ENCODE results near the gene CDC27.
"Not testable (repeated sequence)": the region's sequence is repeated elsewhere in the genome, so short reads cannot be mapped to it uniquely, and the experiment has no call there.

The CDC27 gene

DNA sequence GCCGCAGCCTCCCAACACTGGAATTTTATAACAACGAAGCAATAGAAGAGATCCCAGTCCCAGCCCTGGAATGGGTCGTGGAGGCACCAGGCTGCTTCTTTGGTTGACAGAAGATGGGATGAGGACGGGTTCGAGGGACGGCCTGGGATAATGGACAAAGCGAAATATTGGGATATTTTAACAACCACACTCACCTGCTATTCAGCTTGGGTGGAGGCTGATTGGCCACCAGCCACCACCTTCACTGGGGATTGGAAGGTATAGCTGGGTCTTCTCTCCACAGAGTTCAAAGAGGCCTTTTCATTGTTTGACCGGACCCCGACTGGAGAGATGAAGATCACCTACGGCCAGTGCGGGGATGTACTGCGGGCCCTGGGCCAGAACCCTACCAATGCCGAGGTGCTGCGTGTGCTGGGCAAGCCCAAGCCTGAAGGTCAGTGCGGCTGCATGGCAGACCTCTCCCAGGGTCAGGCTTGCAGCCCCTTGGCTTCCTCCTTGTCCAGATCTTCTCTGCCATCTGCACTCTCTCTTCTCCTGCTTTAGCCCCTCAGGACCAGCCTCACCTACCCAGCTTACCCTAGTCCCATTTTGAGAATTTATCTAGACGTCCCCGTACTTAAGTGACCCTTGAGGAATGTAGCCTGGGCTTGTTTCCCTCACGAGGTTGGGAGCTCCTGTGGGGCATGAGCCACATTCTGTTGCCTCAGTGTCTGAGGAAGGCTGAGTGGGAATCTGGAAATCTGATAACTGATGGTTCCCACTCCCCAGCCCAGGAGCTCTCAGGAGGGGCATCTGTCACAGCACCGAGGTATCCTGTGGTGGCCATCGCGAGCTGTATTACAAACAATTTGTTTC lies 30.8 kb upstream of the CDC27 start:
- DNase-seq = no peak

DNA sequence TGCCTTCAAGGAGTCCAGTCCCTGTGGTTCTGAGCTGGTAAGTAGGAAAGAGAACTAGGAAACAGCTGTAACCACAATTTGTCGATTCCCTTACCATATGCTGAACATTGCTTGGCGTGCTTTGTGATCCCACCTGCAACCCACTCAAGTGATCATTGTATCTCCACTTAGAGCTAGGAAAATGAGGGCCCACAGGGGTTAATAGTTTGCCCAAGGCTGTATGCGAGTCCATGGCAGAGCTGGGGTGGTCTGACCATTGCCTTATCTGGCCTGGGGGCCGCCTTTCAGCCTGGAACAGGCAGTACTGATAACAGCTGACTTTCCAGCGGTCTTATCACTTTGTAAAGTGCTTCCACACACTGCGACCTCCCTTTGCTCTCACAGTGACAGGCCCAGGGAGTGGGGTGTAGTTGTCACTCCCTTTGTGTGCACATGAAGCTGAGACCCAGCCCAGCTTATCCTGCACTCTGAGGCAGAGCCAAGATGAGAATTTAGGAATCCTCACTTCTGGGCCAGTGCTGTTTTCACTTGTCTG lies 29.9 kb upstream of the CDC27 start:
- no peak for DNase-seq

DNA sequence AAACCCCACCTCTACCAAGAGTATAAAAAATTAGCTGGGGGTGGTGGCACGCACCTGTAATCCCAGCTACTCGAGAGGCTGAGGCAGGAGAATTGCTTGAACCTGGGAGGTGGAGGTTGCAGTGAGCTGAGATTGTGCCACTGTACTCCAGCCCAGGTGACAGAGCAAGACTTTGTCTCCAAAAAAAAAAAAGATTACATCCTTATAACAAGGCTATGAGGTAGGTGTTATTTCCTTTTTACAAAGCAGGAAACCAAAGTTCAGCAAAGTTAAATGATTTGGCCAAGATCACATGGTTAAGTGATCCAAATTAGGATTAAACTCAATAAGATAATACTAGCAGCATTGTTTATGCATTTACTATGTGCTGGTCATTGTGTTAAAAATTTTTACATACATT lies 28.2 kb upstream of the CDC27 start:
- DNase-seq = not testable (repeated sequence)

DNA sequence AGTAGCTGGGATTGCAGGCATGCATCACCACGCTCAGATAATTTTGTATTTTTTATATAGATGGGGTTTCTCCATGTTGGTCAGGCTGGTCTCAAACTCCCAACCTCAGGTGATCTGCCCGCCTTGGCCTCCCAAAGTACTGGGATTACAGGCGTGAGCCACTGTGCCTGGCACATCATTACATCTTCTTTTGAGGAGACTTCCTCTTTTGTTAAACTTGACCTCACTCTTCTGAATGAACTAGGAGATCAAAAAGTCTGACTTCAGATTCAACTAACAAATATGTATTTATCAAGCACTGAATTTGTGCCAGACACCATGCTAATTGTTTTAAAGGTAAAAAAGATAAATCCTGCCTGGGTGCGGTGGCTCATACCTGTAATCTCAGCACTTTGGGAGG lies 27.7 kb upstream of the CDC27 start:
- DNase-seq = not testable (repeated sequence)

DNA sequence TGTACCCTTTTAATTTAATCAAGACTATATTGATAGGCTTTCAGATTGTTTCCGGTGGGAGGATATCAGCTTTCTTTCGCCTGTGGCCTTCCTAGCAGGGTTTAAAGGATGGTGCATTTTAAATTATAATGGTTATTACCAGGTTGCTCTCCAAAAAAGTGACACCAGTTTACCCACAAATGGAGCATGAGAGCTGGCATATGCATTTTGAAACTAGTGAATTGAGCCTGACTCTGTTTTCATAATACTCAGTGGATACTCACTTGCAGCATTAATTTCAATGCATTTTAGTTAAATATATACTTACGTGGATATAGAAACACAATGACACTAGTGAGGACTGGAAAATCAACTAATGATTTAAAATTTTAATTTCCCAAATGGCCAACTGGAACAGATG lies 25.8 kb upstream of the CDC27 start:
- DNase-seq = no peak

DNA sequence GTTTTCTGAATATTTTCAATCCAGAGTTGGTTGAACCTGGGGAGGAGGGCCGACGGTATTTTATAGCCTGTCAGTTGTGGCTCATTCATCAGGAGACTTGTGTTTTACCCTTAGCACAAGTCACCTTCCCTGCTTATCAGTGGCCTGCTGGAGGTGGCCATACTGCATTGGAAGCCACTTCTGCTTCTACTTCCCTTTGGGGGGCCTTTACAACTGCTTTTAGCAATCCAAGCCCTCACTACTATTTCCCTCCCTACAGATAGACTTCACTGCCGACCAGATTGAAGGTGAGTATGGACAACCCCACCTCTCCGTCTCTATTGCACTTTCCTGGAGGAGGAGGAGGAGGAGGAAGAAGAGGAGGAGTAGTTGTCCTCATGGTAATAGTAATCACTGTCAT lies 24.4 kb upstream of the CDC27 start:
- DNase-seq = no peak

DNA sequence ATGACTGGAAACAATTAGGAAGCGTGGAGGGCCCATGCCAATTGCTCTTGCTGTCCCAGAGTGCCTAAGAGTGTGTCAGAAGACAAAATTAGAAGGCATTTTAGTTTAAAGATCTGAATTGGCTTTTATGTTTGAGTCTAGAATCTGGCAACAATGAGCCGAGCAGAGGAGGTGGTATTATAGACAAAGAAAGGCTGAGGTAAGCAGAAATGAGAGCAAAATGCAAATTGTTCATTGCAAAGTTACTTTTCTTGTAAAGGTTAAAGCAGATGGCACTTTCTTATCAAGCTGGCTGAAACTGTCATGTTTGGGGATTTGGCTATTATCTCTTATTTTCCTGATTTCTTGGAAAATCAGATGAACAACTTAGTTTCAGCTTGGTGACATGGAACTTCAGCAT lies 23.4 kb upstream of the CDC27 start:
- no peak for DNase-seq

DNA sequence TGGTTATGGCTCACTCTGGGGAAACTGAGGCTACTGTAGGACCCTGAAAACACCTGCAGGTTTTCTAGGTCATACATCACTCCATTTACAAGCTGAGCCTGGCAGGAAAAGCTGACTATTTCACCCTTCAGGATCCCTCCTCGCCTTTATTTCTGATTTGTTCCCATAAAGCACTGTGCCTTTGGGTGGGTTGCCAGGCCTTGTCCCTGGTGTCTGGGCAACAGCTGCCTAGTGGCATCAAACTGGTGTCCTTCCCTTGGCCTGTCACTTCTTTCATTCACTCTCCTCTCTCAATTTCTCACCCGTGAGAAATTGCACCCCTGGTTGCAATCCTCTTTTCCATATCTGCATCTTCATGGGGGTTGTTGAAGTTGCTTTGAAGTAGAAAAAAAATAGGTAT lies 21.7 kb upstream of the CDC27 start:
- DNase-seq = no peak

DNA sequence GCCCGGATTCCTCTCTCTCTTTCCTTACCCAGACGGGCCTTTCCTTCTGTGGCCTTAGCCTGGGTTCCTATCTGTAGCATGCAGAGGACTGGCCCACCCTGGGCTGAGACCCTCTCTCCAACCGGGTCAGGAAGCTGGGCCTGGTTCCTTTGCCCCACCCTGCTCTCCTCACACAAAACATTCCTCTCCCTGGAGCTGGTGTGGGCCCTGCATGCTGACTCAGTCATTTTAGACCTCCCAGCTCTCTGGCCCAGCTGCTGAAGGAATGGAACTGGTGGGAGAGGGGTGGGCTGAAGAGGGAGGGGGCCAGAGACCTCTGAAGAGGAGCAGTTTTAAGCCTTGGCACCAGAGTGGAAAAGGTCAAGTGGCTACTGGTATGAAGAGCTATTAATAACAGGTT lies 21.0 kb upstream of the CDC27 start:
- DNase-seq = no peak

DNA sequence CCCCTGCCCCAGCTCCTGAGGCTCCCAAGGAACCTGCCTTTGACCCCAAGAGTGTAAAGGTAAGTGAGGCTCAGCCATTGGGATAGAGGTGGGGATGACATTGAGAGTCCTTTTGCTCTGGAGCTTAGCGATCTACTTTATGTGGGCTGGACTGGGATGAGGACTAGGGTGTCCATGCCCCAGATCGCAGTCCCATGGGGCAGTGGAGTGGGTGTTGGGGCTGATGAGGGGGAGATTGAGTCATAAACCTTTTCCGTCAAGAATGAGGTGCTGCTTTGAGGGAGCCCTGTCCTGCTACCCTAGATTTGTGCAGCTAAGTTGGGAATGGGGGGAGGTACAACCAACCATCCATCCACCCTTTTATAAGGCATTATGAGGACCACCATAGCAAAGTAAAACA lies 20.4 kb upstream of the CDC27 start:
- no peak for DNase-seq

DNA sequence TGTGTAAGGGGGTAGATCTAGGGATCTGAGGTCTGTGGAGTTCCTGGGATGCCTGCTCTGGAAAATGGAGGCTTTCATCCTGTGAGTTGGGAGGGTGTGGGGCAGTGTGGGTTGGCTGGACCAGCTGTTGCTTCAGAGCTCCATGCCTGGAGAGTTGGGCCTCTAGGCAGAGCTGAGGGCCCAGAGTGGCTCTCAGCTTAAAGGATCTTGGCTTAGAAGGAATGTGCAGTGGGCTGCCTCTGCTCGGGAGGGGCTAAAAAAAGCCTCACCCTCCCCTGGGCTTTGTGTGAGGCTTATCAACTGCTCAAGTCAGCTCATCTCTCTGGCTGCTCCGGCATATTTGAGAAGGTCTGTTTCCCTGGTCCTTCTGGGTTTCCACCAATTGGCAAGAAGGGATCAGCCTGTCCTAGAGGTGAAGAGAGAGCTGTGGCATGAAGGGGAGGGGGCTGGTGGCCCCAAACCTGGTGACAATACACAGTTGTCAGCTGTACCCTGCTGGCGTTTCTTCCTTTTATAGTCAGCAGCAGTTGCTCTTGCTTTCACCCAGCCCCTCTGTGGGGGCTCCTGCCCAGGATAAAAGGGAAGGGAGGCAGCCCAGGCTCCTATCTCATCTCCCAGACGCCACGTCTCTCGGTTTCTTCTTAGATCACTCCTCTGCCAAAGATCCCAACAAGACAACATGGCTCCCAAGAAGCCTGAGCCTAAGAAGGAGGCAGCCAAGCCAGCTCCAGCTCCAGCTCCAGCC lies 19.8 kb upstream of the CDC27 start, which contains the start of gene MYL4:
Gene MYL4, plus strand, starts transcription at position 605 of the 745 bp plus-strand sequence. Its CDS starts 75 bp downstream, at position 680.
- DNase-seq = no peak

DNA sequence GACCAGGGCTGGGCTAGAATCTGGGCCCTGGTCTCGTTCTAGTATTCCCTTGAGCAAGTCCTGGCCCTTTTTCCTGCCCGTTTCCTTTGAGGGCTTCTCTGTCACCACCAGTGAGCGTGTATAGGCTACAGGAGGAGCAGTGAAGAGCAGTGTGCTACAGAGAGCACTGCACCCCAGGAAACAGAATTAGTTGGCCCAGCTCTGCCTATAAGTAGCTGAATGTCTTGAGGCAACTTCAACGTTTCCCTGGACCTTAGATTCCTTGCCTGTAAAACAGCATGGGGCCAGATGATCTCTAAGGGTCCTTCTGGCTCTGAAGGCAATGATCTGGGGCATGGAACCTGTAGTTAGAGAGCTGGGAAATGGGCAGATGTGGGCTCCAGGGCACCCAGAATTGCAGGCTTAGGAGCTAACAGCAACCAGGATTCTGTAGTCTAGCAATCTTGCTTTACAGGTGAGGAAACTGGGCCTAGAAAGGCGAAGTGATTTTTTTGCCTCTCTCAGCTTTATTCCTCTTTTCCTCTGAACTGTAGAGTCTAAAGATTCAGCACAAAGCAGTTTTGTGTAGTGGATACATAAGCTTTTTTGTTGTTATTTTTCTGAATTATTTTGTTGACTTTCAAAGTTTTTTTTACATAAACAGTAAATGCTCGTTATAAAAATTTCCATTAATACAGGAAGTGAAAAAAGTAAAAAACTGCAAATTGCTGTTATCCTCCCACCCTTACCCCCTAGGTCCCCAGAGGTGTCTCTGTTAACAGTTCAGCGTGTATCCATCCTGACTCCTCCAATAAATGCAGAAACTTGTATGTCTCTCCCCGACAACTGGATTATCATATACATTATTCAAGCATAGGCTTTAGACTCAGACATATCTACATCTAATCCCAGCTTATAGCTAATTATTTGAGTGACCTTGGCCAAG lies 18.3 kb upstream of the CDC27 start:
- DNase-seq = no peak

DNA sequence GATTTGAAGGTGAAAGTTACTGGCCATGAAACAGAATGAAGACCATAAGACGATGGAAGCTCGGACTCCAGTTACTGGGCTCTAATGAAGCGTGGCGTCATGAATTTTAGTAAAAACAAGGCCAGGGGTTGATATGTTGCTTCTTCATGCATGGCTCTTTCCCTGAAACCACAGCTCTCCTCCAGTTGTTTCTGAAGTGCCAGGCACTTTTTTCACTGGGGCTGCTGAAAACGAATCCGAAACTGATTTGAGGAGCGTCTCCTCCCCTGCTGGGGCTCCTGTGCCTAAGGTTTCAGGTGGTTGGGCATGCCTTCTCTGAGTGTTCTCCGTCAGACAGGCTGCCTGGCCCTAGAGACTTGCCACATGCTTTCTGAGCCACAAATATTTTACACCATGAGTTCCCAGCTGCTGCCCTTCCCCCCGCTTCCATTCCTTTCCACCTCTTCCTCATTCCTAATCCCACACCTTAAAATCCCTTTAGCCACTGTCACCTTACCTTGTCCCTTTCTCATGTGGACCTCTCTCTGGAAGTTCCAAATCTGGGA lies 16.4 kb upstream of the CDC27 start:
- peak; percentile 54 to 70 for DNase-seq

DNA sequence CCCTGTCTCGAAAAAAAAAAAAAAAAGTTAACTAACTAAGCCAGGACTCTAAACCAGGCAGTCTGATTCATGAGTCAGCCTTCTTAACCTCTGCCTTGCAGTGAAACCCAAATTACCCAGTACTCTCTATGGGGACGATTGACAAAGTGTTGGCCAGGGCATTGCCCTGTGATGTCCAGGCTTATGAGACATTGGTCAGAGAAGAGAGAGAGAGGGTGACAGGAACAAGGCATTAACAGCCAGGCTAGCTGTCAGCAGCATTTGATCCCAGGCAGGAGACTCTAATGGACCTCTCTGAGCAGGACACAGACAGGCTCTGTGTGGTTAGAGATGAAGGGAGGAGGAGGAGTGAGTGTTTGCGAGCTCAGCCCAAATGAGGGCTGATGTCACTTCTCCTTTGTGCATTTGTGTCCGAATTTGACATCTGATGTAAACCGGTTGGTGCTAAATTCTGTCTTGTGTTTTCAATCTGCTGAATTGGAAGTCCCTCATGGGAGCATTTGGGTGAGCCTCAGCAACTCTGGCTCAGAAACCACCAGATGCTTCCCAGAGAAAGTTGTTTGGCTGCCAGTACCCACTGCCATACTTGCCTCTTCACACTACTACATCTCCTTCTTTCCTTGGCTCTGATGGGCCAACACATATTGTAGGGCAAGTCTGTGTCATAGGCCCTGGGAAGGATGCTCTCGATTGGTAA lies 15.8 kb upstream of the CDC27 start:
- DNase-seq = peak; percentile 28 to 34

DNA sequence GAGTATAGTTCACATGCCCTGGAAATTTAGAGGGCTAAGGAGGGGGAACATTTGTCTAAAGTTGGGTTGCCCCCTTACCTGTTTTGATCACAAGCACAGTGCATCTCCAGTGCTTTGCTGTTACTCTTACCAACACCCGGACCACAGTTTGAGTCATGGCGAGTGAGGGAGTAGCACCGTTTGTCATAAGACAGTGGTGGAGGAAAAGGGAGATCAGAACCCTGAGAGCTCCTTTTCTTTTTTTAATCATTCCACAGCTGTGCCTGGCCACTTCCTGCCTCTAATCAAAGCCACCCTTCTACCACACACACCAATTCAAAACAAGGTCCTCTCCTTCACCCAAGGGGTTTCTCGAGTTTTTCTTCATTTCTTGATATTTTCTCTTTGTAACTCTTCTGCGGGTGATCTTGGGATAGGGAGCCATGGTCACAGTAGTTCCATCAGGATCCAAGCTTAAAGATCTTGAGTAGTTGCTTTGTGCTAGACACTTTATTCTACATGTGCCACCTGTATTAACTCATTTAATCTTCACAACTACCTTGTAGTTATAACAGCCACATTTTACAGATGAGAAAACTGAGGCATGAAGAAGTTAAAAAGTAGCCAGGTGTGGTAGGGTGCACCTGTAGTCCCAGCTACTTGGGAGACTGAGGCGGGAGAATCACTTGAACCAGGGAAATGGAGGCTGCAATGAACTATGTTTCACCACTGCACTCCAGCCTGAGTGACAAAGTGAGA lies 15.1 kb upstream of the CDC27 start:
- DNase-seq = peak; percentile 56 to 70

DNA sequence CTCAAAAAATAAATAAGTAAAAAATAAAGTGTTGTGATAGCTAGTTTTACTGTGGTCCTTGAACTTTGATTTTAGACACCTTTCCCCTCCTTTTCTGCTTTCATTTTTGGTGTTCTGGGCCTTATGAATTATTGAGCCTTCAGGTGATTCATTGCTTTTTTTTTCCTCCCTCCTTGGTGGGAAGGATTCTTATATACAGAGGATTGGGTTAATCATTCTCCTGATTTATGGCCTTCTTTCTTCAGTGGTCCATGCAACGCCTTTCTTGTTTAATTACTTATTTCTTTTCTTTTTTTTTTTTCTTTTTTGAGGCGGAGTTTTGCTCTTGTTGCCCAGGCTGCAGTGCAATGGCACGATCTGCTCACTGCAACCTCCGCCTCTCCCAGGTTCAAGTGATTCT lies 12.1 kb upstream of the CDC27 start:
- no peak for DNase-seq

DNA sequence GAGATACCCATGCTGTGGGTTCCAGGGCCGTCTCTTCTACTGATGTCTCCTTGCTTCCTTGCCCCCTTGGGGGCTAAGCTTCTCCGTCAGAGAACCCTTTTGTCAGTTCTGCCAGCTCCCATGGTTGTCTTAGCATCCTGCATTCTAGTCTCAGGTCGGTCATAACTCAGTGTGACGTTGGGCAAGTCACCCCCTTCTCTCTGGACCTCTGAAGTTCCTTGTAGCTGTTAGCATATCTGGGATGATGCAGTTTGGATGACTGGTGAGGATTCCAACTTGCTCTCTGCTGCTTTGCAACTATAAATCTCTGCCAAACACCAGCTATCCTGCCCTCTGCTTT lies 11.2 kb upstream of the CDC27 start:
- DNase-seq = no peak

DNA sequence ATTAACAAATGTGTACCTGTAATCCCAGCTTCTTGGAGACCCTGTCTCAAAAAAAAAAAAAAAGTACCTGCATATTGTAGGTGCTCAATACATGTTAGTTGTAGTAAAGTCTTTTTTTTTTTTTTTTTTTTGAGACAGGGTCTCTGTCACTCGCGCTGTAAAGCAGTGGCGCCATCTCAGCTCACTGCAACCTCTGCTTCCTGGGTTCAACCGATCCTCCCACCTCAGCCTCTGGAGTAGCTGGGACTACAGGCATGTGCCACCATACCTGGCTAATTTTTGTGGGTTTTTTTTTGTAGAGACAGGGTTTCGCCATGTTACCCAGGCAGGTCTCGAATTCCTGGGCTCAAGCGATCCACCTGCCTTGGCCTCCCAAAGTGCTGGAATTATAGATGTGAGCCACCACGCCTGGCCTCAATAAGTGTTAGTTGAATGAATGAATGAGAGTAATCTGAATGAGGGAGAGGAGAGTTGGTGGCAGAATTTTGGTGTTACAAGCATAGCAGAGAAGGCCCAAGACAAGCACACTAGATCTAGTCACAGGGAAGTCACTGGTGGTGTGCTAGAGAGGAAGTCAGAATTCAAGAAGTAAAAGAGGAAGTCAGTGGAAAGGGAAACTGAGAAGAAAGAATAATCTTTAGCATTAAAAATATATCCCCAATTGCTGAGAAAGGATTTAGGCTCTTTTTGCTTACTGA lies 10.7 kb upstream of the CDC27 start:
- no peak for DNase-seq

DNA sequence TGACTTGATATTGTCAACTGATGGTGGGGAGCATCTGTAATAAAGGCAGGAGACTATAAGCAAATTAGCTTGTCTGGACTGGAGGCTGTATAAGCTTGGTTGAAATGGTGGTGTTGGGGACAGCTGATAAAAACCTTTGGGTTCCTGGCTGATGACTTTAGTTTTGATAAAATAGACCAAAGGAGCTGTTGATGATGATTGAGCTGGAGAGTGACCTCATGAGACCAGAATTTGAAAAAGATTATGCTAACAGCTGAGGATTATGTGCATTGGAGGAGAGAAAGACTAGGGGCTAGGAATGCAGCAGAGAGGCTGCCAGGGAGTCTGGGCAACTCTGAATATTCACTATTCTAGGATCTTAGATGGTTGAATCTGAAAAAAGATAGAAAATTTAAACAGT lies 8.7 kb upstream of the CDC27 start:
- DNase-seq = no peak

DNA sequence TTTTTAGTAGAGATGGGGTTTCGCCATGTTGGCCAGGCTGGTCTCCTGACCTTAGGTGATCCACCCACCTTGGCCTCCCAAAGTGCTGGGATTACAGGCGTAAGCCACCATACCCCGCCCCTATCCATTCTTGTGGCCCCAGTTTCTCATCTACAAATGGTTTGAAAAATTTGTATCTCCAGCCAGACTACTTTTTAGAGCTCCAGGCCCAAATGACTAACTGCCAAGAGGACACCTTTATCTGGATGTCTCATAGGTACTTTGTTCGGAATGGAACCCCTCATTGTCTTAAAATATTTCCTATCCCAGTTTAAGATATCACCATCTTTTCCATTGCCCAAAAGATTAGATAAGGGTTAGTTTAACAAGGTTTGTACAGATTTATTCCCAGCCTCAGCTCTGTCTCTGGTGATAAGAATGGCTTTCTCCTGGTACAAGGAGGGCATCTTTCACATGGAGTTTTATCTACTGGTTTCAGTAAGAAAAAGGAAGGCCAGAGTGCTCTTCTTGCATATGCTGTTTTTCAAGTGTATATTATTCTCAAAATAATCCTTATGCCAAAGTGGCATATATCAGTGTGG lies 4.9 kb upstream of the CDC27 start:
- DNase-seq = no peak

Measured in activated CD4-positive, alpha-beta T cell treated with anti-CD3 and anti-CD28 coated beads, Interleukin-2, amount 50 U/mL, for 48 hours (primary cell).